K562 (cell line): ENCODE data around the gene TMEM14C. TPM values are rescaled to one million over a fixed set of nuclear protein-coding genes. Genes with fewer than 3 reads are reported as not detected.

Source experiments
- CHD1 ChIP-seq: fragments of 200-600 bp; sonication (generic); IDR thresholded peaks from one replicate; pipeline ENCODE4 v1.6.1; 2012; ENCODE audit warnings: mild to moderate bottlenecking, moderate library complexity, low read length, inconsistent platforms
- DACH1 ChIP-seq: fragments of 450-650 bp; IDR thresholded peaks from 2 replicates; pipeline ENCODE4 v1.6.1; 2018; ENCODE audit not compliant: partially characterized antibody
- EZH2 ChIP-seq: IDR thresholded peaks from 2 replicates; pipeline ENCODE4 v1.6.1; 2012; ENCODE audit warnings: low read depth, mild to moderate bottlenecking, inconsistent platforms, low read length, borderline replicate concordance
- JUNB ChIP-seq: fragments of 450-650 bp; formaldehyde crosslinking; conservative IDR thresholded peaks from 2 replicates; pipeline ENCODE4 v1.4.0; 2020; ENCODE audit warnings: mild to moderate bottlenecking
- KLF13 ChIP-seq: fragments of 450-650 bp; IDR thresholded peaks from 2 replicates; pipeline ENCODE4 v1.6.1; 2016; ENCODE audit warnings: missing genetic modification characterization, low read depth, mild to moderate bottlenecking, missing compliant biosample characterization, moderate library complexity, borderline replicate concordance
- LEF1 ChIP-seq: fragments of 450-650 bp; IDR thresholded peaks from 2 replicates; pipeline ENCODE4 v1.6.1; 2016; ENCODE audit warnings: mild to moderate bottlenecking
- NFXL1 ChIP-seq: fragments of 450-650 bp; formaldehyde crosslinking; IDR thresholded peaks from 2 replicates; pipeline ENCODE4 v1.4.0; 2021; ENCODE audit warnings: mild to moderate bottlenecking
- PPARD ChIP-seq: fragments of 250-450 bp; sonication (Bioruptor Pico); IDR thresholded peaks from 2 replicates; pipeline ENCODE4 v1.8.0; 2022; ENCODE audit warnings: inconsistent platforms, mild to moderate bottlenecking, moderate library complexity
- PTBP1 ChIP-seq: fragments of 200-400 bp; formaldehyde crosslinking; IDR thresholded peaks from 2 replicates; pipeline ENCODE4 v1.6.1; 2017; ENCODE audit warnings: low read depth, low read length
- PURB ChIP-seq: sonication (generic); formaldehyde crosslinking; IDR thresholded peaks from 2 replicates; pipeline ENCODE4 v1.9.0; 2021; ENCODE audit warnings: low read depth, mild to moderate bottlenecking, missing genetic modification reagents
- SIN3B ChIP-seq: fragments of 450-650 bp; IDR thresholded peaks from 2 replicates; pipeline ENCODE4 v1.6.1; 2017; ENCODE audit warnings: low read depth, mild to moderate bottlenecking, moderate library complexity
- TAF9B ChIP-seq: fragments of 450-650 bp; IDR thresholded peaks from 2 replicates; pipeline ENCODE4 v1.6.1; 2018; ENCODE audit warnings: mild to moderate bottlenecking; ENCODE audit not compliant: partially characterized antibody
- ZNF583 ChIP-seq: fragments of 250-450 bp; sonication (Bioruptor Pico); IDR thresholded peaks from 2 replicates; pipeline ENCODE4 v1.4.0; 2020
- ZNF77 ChIP-seq: fragments of 250-450 bp; sonication (Bioruptor Pico); IDR thresholded peaks from 2 replicates; pipeline ENCODE4 v1.5.0; 2020
- polyA plus RNA-seq, 8 experiments: library from polyadenylated mRNA; depleted of rRNA in 4 of 8; stranded (reverse) in 5 of 8; unstranded in 3 of 8; fragments of >200 nt; fragmentation: Nextera tagmentation in 2 of 8; fragmentation: Illumina TruSeq in 1 of 8; extraction: Ambion mirVana in 2 of 8; extraction: Trizol in 1 of 8; gene quantifications; 2 replicates each; pipeline versions ENCODE4 v1.2.1 to v1.2.3, GENCODE V29; 2011 to 2014; ENCODE audit warnings: inconsistent platforms in 1 of 8, missing spikeins in 1 of 8
- total RNA-seq, 7 experiments: library from RNA; depleted of rRNA in 6 of 7; stranded (reverse); fragments of >200 nt in 6 of 7; fragmentation: Illumina TruSeq in 2 of 7; extraction: Trizol in 2 of 7; gene quantifications; 2 replicates each; pipeline versions ENCODE4 v1.2.1 to v1.2.3, GENCODE V29; 2011 to 2021; ENCODE audit warnings: low replicate concordance in 1 of 7
- TF ChIP-seq, protein P1 (sequence below): sonication (generic); formaldehyde crosslinking; IDR thresholded peaks from 2 replicates; pipeline ENCODE4 v1.8.1; 2023; ENCODE audit warnings: mild to moderate bottlenecking, missing genetic modification reagents
- TF ChIP-seq, protein P2 (sequence below): sonication (generic); formaldehyde crosslinking; IDR thresholded peaks from 2 replicates; pipeline ENCODE4 v1.9.0; 2022; ENCODE audit warnings: mild to moderate bottlenecking, missing genetic modification reagents
- TF ChIP-seq, protein P3 (sequence below): fragments of 450-650 bp; IDR thresholded peaks from 2 replicates; pipeline ENCODE4 v1.6.1; 2016
- TF ChIP-seq, protein P4 (sequence below): fragments of 200-400 bp; formaldehyde crosslinking; IDR thresholded peaks from 2 replicates; pipeline ENCODE4 v1.6.1; 2017; ENCODE audit warnings: mild to moderate bottlenecking, low read depth, low read length, moderate library complexity
- TF ChIP-seq, protein P5 (sequence below): fragments of 250-450 bp; sonication (Bioruptor Pico); IDR thresholded peaks from 2 replicates; pipeline ENCODE4 v1.9.0; 2021; ENCODE audit warnings: mild to moderate bottlenecking
- TF ChIP-seq, protein P6 (sequence below): fragments of 450-650 bp; conservative IDR thresholded peaks from 2 replicates; pipeline ENCODE4 v1.6.1; 2016; ENCODE audit warnings: missing genetic modification characterization, low read depth, mild to moderate bottlenecking, missing compliant biosample characterization, moderate library complexity
- TF ChIP-seq, protein P7 (sequence below): fragments of 200-800 bp; sonication (Bioruptor generic); IDR thresholded peaks from 2 replicates; pipeline ENCODE4 v1.6.1; 2017; ENCODE audit warnings: missing genetic modification characterization, missing compliant biosample characterization

TMEM14C gene
- total and polyA plus RNA-seq, 9 of the 15 experiments (the other 6 are each of a cell fraction or from before 2014, with no cell fraction given): 151 to 496 (median 263) TPM

DNA sequence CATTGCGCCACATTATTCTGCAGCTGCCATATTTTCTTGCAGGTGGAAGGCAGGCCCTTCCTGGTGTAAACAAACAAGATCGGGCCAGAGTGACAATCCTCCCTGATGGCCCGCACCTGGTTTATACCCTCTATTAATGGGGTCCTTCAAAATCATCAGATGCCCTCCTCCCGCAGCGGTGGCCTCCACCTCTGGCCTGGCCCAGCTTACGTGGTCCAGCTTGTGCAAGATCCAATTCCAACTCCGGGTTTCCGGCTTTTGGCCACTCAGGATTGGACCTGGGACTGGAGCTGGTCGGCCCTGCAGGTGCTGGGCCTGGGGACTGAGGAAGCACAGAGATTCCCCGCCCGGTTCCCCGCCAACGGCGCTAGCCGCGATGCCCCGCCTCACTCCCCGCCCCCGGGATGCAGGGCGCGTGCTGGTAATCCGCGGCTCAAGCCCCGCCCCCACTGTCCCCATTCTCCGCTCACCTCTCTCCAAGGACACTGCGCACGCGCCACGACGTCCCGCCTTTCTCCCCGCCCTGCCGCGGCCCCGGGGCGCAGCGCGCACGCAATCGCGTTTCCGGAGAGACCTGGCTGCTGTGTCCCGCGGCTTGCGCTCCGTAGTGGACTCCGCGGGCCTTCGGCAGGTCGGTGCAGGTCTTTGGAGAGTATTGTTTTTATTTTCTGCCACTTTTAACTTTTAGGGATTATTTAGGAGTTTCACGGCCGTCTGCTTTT, 24.5 kb downstream of the TMEM14C start, which contains the start of gene TMEM14B (continued):
- TF ChIP-seq EZH2 (no peak), LEF1 (no peak; the same call in 1 of the 2 replicates), NFXL1 (CRISPR knock-in tag) (no peak), PPARD (CRISPR knock-in tag) (no peak), ZNF583 (CRISPR knock-in tag) (peak; percentile 18; the same call in 1 of the 2 replicates), CHD1 (no peak), DACH1 (no peak), PTBP1 (0 out of 2 replicates have a peak, but pooled peaks have one; percentile 19), PURB (CRISPR knock-in tag) (no peak), SIN3B (no peak), ZNF77 (CRISPR knock-in tag) (no peak), KLF13 (tag) (no peak), JUNB (CRISPR knock-in tag) (no peak), TAF9B (no peak)
- TF ChIP-seq, protein P1, sequence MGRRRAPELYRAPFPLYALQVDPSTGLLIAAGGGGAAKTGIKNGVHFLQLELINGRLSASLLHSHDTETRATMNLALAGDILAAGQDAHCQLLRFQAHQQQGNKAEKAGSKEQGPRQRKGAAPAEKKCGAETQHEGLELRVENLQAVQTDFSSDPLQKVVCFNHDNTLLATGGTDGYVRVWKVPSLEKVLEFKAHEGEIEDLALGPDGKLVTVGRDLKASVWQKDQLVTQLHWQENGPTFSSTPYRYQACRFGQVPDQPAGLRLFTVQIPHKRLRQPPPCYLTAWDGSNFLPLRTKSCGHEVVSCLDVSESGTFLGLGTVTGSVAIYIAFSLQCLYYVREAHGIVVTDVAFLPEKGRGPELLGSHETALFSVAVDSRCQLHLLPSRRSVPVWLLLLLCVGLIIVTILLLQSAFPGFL (CRISPR knock-in tag): no peak
- TF ChIP-seq, protein P2, sequence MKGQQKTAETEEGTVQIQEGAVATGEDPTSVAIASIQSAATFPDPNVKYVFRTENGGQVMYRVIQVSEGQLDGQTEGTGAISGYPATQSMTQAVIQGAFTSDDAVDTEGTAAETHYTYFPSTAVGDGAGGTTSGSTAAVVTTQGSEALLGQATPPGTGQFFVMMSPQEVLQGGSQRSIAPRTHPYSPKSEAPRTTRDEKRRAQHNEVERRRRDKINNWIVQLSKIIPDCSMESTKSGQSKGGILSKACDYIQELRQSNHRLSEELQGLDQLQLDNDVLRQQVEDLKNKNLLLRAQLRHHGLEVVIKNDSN (CRISPR knock-in tag): peak; percentile 81
- TF ChIP-seq, protein P3, sequence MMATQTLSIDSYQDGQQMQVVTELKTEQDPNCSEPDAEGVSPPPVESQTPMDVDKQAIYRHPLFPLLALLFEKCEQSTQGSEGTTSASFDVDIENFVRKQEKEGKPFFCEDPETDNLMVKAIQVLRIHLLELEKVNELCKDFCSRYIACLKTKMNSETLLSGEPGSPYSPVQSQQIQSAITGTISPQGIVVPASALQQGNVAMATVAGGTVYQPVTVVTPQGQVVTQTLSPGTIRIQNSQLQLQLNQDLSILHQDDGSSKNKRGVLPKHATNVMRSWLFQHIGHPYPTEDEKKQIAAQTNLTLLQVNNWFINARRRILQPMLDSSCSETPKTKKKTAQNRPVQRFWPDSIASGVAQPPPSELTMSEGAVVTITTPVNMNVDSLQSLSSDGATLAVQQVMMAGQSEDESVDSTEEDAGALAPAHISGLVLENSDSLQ: no peak
- TF ChIP-seq, protein P4, sequence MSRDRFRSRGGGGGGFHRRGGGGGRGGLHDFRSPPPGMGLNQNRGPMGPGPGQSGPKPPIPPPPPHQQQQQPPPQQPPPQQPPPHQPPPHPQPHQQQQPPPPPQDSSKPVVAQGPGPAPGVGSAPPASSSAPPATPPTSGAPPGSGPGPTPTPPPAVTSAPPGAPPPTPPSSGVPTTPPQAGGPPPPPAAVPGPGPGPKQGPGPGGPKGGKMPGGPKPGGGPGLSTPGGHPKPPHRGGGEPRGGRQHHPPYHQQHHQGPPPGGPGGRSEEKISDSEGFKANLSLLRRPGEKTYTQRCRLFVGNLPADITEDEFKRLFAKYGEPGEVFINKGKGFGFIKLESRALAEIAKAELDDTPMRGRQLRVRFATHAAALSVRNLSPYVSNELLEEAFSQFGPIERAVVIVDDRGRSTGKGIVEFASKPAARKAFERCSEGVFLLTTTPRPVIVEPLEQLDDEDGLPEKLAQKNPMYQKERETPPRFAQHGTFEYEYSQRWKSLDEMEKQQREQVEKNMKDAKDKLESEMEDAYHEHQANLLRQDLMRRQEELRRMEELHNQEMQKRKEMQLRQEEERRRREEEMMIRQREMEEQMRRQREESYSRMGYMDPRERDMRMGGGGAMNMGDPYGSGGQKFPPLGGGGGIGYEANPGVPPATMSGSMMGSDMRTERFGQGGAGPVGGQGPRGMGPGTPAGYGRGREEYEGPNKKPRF: no peak
- TF ChIP-seq, protein P5, sequence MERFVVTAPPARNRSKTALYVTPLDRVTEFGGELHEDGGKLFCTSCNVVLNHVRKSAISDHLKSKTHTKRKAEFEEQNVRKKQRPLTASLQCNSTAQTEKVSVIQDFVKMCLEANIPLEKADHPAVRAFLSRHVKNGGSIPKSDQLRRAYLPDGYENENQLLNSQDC: no peak
- TF ChIP-seq, protein P6, sequence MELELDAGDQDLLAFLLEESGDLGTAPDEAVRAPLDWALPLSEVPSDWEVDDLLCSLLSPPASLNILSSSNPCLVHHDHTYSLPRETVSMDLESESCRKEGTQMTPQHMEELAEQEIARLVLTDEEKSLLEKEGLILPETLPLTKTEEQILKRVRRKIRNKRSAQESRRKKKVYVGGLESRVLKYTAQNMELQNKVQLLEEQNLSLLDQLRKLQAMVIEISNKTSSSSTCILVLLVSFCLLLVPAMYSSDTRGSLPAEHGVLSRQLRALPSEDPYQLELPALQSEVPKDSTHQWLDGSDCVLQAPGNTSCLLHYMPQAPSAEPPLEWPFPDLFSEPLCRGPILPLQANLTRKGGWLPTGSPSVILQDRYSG (tag): no peak
- TF ChIP-seq, protein P7, sequence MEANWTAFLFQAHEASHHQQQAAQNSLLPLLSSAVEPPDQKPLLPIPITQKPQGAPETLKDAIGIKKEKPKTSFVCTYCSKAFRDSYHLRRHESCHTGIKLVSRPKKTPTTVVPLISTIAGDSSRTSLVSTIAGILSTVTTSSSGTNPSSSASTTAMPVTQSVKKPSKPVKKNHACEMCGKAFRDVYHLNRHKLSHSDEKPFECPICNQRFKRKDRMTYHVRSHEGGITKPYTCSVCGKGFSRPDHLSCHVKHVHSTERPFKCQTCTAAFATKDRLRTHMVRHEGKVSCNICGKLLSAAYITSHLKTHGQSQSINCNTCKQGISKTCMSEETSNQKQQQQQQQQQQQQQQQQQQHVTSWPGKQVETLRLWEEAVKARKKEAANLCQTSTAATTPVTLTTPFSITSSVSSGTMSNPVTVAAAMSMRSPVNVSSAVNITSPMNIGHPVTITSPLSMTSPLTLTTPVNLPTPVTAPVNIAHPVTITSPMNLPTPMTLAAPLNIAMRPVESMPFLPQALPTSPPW: peak; percentile 83
